KMS-11 (cell line): ENCODE measurements around the gene REV1.
A peak's percentile ranks its signal among the peaks of the same experiment; 100 is the strongest.

Experiments used
- H2AFZ ChIP-seq: fragments of 200-600 bp; sonication (generic); 2 replicates; pipeline ENCODE4 v1.6.1; 2016; ENCODE audit warnings: antibody characterized with exemption, mixed run types, low read depth
- H3K27ac ChIP-seq: fragments of 200-600 bp; sonication (generic); 2 replicates; pipeline ENCODE4 v1.6.1; 2016; ENCODE audit warnings: mild to moderate bottlenecking, mixed run types
- H3K27me3 ChIP-seq: fragments of 200-600 bp; sonication (generic); 2 replicates; pipeline ENCODE4 v1.6.1; 2017; ENCODE audit warnings: mild to moderate bottlenecking, low read depth, mixed run types, moderate library complexity; ENCODE audit not compliant: insufficient read depth
- H3K36me3 ChIP-seq: fragments of 200-600 bp; sonication (generic); 2 replicates; pipeline ENCODE4 v1.6.1; 2017; ENCODE audit warnings: mild to moderate bottlenecking, mixed run types; ENCODE audit not compliant: insufficient read depth
- H3K4me1 ChIP-seq: fragments of 200-600 bp; sonication (generic); 2 replicates; pipeline ENCODE4 v1.6.1; 2016; ENCODE audit warnings: mild to moderate bottlenecking, low read depth, mixed run types; ENCODE audit not compliant: poor library complexity, severe bottlenecking
- H3K4me2 ChIP-seq: fragments of 200-600 bp; sonication (generic); 2 replicates; pipeline ENCODE4 v1.7.0; 2016; ENCODE audit warnings: mild to moderate bottlenecking, mixed run types
- H3K4me3 ChIP-seq: fragments of 200-600 bp; sonication (generic); IDR thresholded peaks from 2 replicates; pipeline ENCODE4 v1.6.1; 2017; ENCODE audit warnings: low read depth, low read length, mixed read lengths; ENCODE audit not compliant: insufficient read depth
- H3K79me2 ChIP-seq: fragments of 200-600 bp; sonication (generic); 2 replicates; pipeline ENCODE4 v1.6.1; 2016; ENCODE audit warnings: low read depth, mixed run types; ENCODE audit not compliant: insufficient read depth
- H3K9ac ChIP-seq: fragments of 200-600 bp; sonication (generic); 2 replicates; pipeline ENCODE4 v1.6.1; 2016; ENCODE audit warnings: mild to moderate bottlenecking, mixed run types
- H4K20me1 ChIP-seq: fragments of 200-600 bp; sonication (generic); 2 replicates; pipeline ENCODE4 v1.6.1; 2016; ENCODE audit warnings: mild to moderate bottlenecking, mixed run types; ENCODE audit not compliant: insufficient read depth
- CTCF ChIP-seq: fragments of 200-600 bp; sonication (generic); conservative IDR thresholded peaks from 2 replicates; pipeline ENCODE4 v1.6.1; 2017; ENCODE audit warnings: low read depth, mild to moderate bottlenecking, antibody characterized with exemption, low read length, moderate library complexity, mixed read lengths

The REV1 gene

DNA sequence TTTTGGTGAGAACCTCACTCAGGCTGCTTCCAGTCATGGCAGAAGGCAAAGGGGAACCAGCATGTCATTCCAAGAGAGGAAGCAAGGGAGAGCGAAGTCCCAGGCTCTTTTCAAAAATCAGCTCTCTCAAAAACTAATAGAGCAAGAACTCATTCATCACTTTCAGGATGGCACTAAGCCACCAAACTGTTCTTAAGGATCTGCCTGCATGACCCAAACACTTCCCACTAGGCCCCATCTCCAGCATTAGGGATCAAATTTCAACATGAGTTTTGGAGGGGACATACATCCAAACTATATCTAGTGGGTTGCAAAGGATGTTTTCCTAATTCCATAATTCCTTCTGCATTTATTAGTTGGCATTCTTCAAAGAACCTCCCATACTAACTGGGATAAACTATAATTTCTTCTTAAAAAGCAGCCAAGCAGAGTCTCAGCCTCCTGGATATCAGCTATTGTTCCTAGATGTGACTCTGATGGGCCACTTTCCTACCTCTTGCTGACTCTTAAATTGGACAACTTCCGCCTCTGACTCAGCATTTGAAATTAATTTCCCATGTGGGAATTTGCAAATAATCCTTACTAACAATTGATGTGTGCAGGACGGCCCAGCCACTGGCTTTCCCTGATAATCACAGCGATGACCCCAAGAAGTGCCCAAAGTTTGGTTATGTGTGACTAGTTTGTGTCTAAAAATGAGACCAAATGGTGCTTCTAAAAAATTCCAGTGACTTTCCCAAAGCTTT is 5.5 kb upstream of the REV1 start:
- Histone ChIP-seq H3K9ac (no peak overlapping the region), H3K36me3 (no peaks in the 10 kb centered on the region), H3K4me2 (no peak overlapping the region), H3K79me2 (no peaks in the 10 kb centered on the region), H3K4me1 (peaks cover 8% of the 10 kb centered on the region), H3K4me3 (no peak overlapping the region), H2AFZ (no peak overlapping the region), H4K20me1 (no peaks in the 10 kb centered on the region), H3K27me3 (no peaks in the 10 kb centered on the region), H3K27ac (no peak overlapping the region)
- no peak for TF ChIP-seq CTCF

DNA sequence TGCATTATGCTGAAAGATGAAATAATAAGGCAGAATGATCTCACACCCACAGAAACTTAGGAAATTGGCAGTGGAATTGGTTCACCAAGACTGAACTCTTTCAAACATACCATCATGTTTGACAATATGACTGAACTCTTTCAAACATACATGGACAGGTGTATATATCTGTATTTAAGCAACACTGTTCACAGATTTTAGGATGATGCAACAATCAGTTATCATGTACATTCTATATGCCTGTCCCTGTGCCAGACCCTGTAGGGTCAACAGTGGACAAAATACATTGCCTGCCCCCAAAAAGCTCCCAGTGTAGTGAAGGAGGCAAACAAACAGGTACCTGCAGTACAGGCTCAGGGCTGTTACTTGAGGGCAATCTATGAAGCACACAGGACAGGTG is 2.9 kb upstream of the REV1 start:
- Histone ChIP-seq H3K36me3 (no peaks in the 10 kb centered on the region), H3K79me2 (peaks cover 14% of the 10 kb centered on the region), H3K4me2 (no peak overlapping the region), H3K4me3 (no peak overlapping the region), H3K4me1 (peaks cover 16% of the 10 kb centered on the region), H3K9ac (no peak overlapping the region), H3K27ac (no peak overlapping the region), H2AFZ (no peak overlapping the region), H4K20me1 (0 out of 2 replicates have a peak, but pooled peaks cover 8% of the 10 kb centered on the region), H3K27me3 (no peaks in the 10 kb centered on the region)
- TF ChIP-seq CTCF, result no peak

- no peak; the same call in 1 of the 2 replicates for TF ChIP-seq CTCF
- peaks cover 31% of the 10 kb centered on the region for H3K79me2 ChIP-seq
Observed at GRCh38 chr2:99490623-99491461, 1.0 kb upstream of the REV1 start.

DNA sequence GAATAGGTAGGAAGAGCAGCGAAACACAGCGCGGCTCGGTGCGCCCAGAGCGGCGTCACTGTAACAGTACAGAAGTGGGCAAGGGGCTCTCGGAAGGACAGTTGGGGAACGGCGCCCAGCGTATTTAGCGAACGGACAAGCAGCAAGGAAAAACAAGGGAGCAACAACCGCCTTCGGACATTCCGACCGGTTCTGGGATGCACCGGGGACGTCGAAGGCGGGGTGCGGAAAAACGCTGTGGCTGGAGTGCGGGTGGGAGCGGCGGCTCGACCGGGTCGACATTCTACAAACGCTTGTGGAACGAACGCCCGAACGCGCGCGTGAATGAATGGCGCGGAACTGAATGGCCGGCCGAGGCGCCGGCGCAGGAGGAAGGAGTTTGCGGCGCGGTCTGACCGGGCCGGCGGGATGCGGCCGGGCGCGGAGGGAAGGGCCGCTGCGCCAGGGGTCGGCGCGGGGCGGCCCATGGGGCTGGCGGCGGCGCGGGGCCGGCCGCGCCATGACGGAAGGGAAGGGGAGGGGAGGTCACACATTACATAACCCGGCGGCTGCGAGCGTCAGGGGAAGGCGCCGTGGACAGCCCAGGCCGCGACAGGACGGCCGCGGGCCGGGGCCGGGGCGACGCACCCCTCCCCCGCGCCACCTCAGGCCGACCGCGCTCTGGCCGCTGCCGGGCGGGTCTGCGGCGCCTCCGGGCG is 605 bp downstream of the REV1 start:
- Histone ChIP-seq H3K27me3 (no peaks in the 10 kb centered on the region), H3K36me3 (no peaks in the 10 kb centered on the region), H3K9ac (peak overlapping the region; percentile 59; the same call in 1 of the 2 replicates), H3K4me2 (peak overlapping the region; percentile 82), H2AFZ (peak overlapping the region; percentile 50), H3K27ac (peak overlapping the region; percentile 55), H3K79me2 (peaks cover 48% of the 10 kb centered on the region), H4K20me1 (0 out of 2 replicates have a peak, but pooled peaks cover 13% of the 10 kb centered on the region), H3K4me3 (peak overlapping the region; percentile 24), H3K4me1 (peaks cover 33% of the 10 kb centered on the region)
- no peak for TF ChIP-seq CTCF

More at GRCh38 chr2:99490623-99491461, 1.0 kb upstream of the REV1 start:
- H3K4me2 ChIP-seq, result peak overlapping the region; percentile 78
- peaks cover 27% of the 10 kb centered on the region for H3K4me1 ChIP-seq
- H3K9ac ChIP-seq, result peak overlapping the region; percentile 42; the same call in 1 of the 2 replicates
- H3K27ac ChIP-seq, result peak overlapping the region; percentile 29; the same call in 1 of the 2 replicates
- no peaks in the 10 kb centered on the region for H3K36me3 ChIP-seq
- peak overlapping the region; percentile 86 for H2AFZ ChIP-seq
- H4K20me1 ChIP-seq, result 0 out of 2 replicates have a peak, but pooled peaks cover 13% of the 10 kb centered on the region
- peak overlapping the region; percentile 62 for H3K4me3 ChIP-seq
- H3K27me3 ChIP-seq, result no peaks in the 10 kb centered on the region
